Psoas muscle (tissue), 8 donors: ENCODE measurements around the gene NBPF3. TPM values are rescaled to one million over a fixed set of nuclear protein-coding genes. Genes with fewer than 3 reads are reported as not detected.
A peak's percentile ranks its signal among the peaks of the same experiment; 100 is the strongest.
"Not testable (repeated sequence)": the region's sequence is repeated elsewhere in the genome, so short reads cannot be mapped to it uniquely, and the experiment has no call there.

ENCODE experiments used
- ATAC-seq, 4 donors: fragments of 200-7000 bp; cut with Tn5 transposase; one replicate each; pipeline ENCODE4 v1.9.1; 2020; ENCODE audit warnings: moderate library complexity in 3 of 4, mild to moderate bottlenecking in 2 of 4
- DNase-seq, 2 donors: peaks; one replicate each; pipeline ENCODE4 v3.0.0-alpha.2; 2020
- H3K27ac ChIP-seq: fragments of 200-600 bp; one replicate; pipeline ENCODE4 v1.8.0; 2022
- H3K27me3 ChIP-seq, 3 donors: fragments of 200-600 bp in 1 of 3; one replicate each; pipeline versions ENCODE4 v1.6.1 to v1.8.0; 2013 to 2022; ENCODE audit warnings: low read length in 2 of 3, mild to moderate bottlenecking in 2 of 3, moderate library complexity in 1 of 3; ENCODE audit not compliant: insufficient read depth in 3 of 3
- H3K36me3 ChIP-seq, 2 donors: fragments of 200-600 bp in 1 of 2; one replicate each; pipeline versions ENCODE4 v1.6.1 to v1.8.0; 2013 to 2022; ENCODE audit warnings: low read depth in 1 of 2, mild to moderate bottlenecking in 1 of 2, moderate library complexity in 1 of 2; ENCODE audit not compliant: insufficient read depth in 1 of 2
- H3K4me1 ChIP-seq: fragments of 200-600 bp; one replicate; pipeline ENCODE4 v1.8.0; 2022
- H3K4me3 ChIP-seq: fragments of 200-600 bp; one replicate; pipeline ENCODE4 v1.8.0; 2022; ENCODE audit warnings: mild to moderate bottlenecking
- H3K9me3 ChIP-seq: fragments of 200-600 bp; one replicate; pipeline ENCODE4 v1.8.0; 2022
- CTCF ChIP-seq: fragments of 200-600 bp; IDR thresholded peaks from one replicate; pipeline ENCODE4 v1.8.0; 2022; ENCODE audit warnings: antibody characterized with exemption
- WGBS, 3 donors: extraction: QIAGEN DNeasy Blood & Tissue Kit; methylation state at CpG; one replicate each; pipeline versions ENCODE4 v1.1.6 to v1.1.7; 2013; 5-methylcytosine and 5-hydroxymethylcytosine counted together
- intact Hi-C, 2 donors: fragments of 100-400 bp; cut with DNase I; formaldehyde crosslinking; loops; one replicate each; pipeline versions ENCODE4 v1.11.0 to v1.14.2; 2022
- polyA plus RNA-seq, 3 donors: library from polyadenylated mRNA; stranded (reverse); fragments of 200-250 nt; gene quantifications; one replicate each; pipeline ENCODE4 v1.2.3, GENCODE V29; 2013
- total RNA-seq, 4 donors: library from RNA; stranded (reverse); fragmentation: NEBNext Ultra II Directional in 2 of 4; extraction: Animal tissue kit (Norgen Biotek cat#: 25700) in 2 of 4; gene quantifications; one replicate each; pipeline versions ENCODE4 v1.2.1 to v1.2.4, GENCODE V29; 2021 to 2023
- donor health status: healthy with polysubstance abuse.
- donor health status: DM: no; HTN: no; CAD: no; lungs with moderate emphysema.
- donor health status: Bipolar disorder and iron deficiency.
- donor health status: healthy.
- donor health status: DM: yes; HTN: yes; CAD: no.
- donor health status: DM: no; HTN: no; CAD: no.
- donor health status: DM: no; HTN: no; CAD: no.
- donor health status: DM: yes; HTN: yes; CAD: no.

NBPF3 gene
- total and polyA plus RNA-seq, 7 donors: 0.10 to 1.9 (median 0.89) TPM

GRCh38 chr1:21517660-21518480 lies 77.9 kb downstream of the NBPF3 start:
- DNase-seq: no peak
- WGBS, 3 donors: 76 to 84% (median 79%) methylated on average over 13 of the region's 13 CpGs
- intact Hi-C loops: no loop called here
- ATAC-seq: no peak
- Histone ChIP-seq H3K36me3 (no peaks in the 10 kb centered on the region), H3K4me1 (no peaks in the 10 kb centered on the region), H3K27ac (no peak overlapping the region), H3K27me3 (peaks cover 0 to 8% (median 4%) of the 10 kb centered on the region in 3 donors), H3K4me3 (no peak overlapping the region), H3K9me3 (no peaks in the 10 kb centered on the region)
- no peak for TF ChIP-seq CTCF

- Histone ChIP-seq H3K36me3 (no peaks in the 10 kb centered on the region), H3K4me1 (no peaks in the 10 kb centered on the region), H3K27ac (no peak overlapping the region), H3K4me3 (no peak overlapping the region), H3K9me3 (no peaks in the 10 kb centered on the region), H3K27me3 (peaks cover 0 to 6% (median 4%) of the 10 kb centered on the region in 3 donors)
- TF ChIP-seq CTCF: no peak
- intact Hi-C loops: no loop called here
- ATAC-seq (no peak), DNase-seq (no peak)
- WGBS, 3 donors: 87 to 90% (median 89%) methylated on average over 16 of the region's 16 CpGs
These were observed 79.0 kb downstream of the NBPF3 start for GRCh38 chr1:21518774-21519455.

- H3K4me1 ChIP-seq, intact Hi-C loops, DNase-seq, H3K27me3 ChIP-seq, H3K36me3 ChIP-seq, ATAC-seq, H3K27ac ChIP-seq, H3K4me3 ChIP-seq, H3K9me3 ChIP-seq: not testable (repeated sequence)
- WGBS, 3 donors: 74 to 85% (median 76%) methylated on average over 11 of the region's 11 CpGs
These were observed 79.6 kb downstream of the NBPF3 start for GRCh38 chr1:21519486-21520070.

- 45 to 64% (median 50%) methylated on average over 16 of the region's 16 CpGs for WGBS, 3 donors
- intact Hi-C loops: no loop called here
- H3K4me1 ChIP-seq: no peaks in the 10 kb centered on the region
- no peaks in the 10 kb centered on the region for H3K36me3 ChIP-seq
- no peaks in the 10 kb centered on the region for H3K27me3 ChIP-seq
- H3K27ac ChIP-seq: no peak overlapping the region
- no peaks in the 10 kb centered on the region for H3K9me3 ChIP-seq
- no peak overlapping the region for H3K4me3 ChIP-seq
- TF ChIP-seq CTCF: no peak
- DNase-seq: no peak
- ATAC-seq: peak in 1 of 4 donors; percentile 34
These were observed 81.2 kb downstream of the NBPF3 start for GRCh38 chr1:21520899-21521716.
